GM20000 (cell line): Measurements from ENCODE around the gene GOLGA8B.
"Not testable (repeated sequence)": the region's sequence is repeated elsewhere in the genome, so short reads cannot be mapped to it uniquely, and the experiment has no call there.

ENCODE experiments used
- DNase-seq: peaks from one replicate; pipeline ENCODE4 v3.0.0; 2012; ENCODE audit warnings: low spot score
- TF ChIP-seq, protein P1 (sequence below): IDR thresholded peaks from 2 replicates; pipeline ENCODE4 v1.5.1; 2012; ENCODE audit warnings: mild to moderate bottlenecking, control low read depth; ENCODE audit errors: extremely low read depth, missing control alignments

Gene GOLGA8B

GRCh38 chr15:34583399-34584329 lies at the start of gene GOLGA8B:
GOLGA8B (minus strand) TSS chr15:34583651; CDS start chr15:34535912, 47,739 bp downstream.
- TF ChIP-seq, protein P1, sequence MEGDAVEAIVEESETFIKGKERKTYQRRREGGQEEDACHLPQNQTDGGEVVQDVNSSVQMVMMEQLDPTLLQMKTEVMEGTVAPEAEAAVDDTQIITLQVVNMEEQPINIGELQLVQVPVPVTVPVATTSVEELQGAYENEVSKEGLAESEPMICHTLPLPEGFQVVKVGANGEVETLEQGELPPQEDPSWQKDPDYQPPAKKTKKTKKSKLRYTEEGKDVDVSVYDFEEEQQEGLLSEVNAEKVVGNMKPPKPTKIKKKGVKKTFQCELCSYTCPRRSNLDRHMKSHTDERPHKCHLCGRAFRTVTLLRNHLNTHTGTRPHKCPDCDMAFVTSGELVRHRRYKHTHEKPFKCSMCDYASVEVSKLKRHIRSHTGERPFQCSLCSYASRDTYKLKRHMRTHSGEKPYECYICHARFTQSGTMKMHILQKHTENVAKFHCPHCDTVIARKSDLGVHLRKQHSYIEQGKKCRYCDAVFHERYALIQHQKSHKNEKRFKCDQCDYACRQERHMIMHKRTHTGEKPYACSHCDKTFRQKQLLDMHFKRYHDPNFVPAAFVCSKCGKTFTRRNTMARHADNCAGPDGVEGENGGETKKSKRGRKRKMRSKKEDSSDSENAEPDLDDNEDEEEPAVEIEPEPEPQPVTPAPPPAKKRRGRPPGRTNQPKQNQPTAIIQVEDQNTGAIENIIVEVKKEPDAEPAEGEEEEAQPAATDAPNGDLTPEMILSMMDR: no peak
- DNase-seq: peak; percentile 93

DNA sequence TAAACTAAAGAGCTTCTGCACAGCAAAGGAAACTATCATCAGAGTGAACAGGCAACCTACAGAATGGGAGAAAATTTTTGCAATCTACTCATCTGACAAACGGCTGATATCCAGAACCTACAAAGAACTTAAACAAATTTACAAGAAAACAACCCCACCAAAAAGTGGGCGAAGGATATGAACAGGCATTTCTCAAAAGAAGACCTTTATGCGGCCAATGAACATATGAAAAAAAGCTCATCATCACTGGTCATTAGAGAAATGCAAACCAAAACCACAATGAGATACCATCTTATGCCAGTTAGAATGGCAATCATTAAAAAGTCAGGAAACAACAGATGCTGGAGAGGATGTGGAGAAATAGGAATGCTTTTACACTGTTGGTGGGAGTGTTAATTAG lies 49.7 kb upstream of the GOLGA8B start:
- DNase-seq: not testable (repeated sequence)

DNA sequence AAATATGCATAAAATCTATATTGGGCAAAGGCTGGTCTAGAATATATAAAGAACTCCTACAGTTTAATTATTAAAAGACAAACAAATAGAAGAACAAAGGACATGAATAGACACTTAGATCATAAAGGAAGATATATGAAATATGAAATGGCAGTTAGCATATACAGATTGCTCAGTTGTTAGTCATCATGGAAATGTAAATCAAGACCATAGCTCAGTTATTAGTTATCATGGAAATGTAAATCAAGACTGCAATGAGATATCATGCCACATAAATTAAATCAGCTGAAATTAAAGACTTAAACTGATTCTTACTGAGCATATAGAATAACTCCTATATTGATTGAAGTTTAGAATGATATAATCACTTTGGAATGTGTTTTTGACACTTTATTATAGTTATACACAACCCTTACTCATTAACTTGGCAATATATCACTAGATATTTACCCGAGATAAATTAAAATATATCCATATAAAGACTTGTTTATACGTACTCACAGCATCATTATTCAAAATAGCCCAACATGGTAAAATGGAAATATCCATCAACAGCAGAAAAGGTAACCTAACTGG lies 45.2 kb upstream of the GOLGA8B start:
- TF ChIP-seq, protein P1: no peak

DNA sequence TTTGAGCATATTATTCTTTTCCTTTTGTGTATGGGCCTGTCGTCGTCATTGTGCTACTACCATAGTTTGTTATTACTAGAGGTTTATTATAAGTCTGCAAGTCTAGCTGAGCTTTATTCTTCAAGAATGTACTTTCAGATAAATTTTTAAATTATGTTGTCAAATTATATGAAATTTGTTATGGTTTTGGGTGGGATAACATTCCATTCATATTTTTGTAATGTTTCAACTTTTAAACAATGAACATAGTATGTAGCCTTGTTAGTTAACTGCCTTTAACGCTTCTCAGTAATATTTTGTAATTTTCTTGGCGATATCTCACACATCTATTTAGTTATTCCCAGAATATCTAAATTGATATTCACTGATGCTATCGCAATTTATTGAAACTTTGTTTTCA lies 41.6 kb upstream of the GOLGA8B start:
- no peak for DNase-seq
- TF ChIP-seq, protein P1: no peak

More for the DNA sequence above, 45.2 kb upstream of the GOLGA8B start:
- no peak for DNase-seq

GRCh38 chr15:34621675-34622074 lies 38.2 kb upstream of the GOLGA8B start:
- DNase-seq: no peak
- TF ChIP-seq, protein P1: no peak

DNA sequence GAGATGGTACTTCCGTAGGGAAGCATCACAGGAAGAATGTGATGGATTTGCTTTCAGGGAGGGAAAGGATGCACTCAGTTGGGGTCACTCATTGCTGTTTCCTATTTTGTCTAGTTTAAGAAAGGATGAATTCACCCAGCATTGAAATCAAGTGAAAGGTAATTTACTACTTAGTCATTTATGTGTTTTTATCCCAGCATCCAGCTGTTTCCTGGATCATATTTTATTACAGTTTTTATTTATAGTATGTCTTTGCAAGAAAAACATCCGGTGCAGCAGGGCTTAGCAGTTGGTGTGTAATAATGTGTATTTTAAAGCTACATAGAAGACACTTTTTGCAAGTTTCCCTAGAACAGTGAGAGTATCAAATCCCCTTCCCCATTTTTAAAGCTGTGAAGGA lies 37.4 kb upstream of the GOLGA8B start:
- DNase-seq: no peak
- TF ChIP-seq, protein P1: no peak

DNA sequence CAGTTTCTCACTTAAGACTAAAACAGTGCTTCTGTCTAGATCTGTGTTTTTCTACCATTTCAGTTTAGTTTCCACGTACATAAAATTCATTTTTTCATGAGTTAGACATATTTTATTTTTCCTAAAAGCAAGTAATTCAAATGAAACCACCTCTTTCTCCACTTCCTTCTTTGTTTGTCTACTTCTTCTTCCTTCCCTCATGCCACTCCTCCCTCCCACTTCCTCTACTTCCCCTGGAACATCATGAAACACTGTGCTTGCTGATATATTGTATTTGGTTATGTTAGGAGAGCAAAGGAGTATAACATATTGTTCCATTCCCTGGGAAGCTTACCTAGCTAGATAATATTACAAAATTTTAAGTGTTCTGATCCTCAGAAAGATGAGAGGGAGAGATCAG lies 36.7 kb upstream of the GOLGA8B start:
- TF ChIP-seq, protein P1: no peak

DNA sequence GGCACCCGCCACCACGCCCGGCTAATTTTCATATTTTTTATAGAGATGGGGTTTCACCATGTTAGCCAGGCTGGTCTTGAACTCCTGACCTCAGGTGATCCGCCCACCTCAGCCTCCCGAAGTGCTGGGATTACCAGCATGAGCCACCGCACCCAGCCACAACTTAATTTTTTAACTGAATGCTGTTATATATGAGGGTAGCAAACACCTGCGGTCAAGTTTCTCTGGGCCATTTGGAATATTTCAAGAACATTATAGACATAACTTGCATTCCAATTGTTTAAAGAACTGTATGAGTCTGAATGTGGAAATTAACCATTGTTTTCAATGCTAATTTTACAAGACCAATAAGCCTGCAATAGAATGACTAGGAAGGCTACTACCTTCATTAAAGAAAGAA lies 35.7 kb upstream of the GOLGA8B start:
- TF ChIP-seq, protein P1: no peak
- no peak for DNase-seq

More for the DNA sequence above, 36.7 kb upstream of the GOLGA8B start:
- DNase-seq: no peak
